Stimulated activated naive CD8-positive, alpha-beta T cell treated with anti-CD3 and anti-CD28 coated beads, Interleukin-15, amount 100 ng/mL, for 72 hours (primary cell): ENCODE measurements around the gene CTXN3.
"Not testable (repeated sequence)": the region's sequence is repeated elsewhere in the genome, so short reads cannot be mapped to it uniquely, and the experiment has no call there.

ENCODE experiments used
- ATAC-seq: fragments of 150-1000 bp; cut with Tn5 transposase; 2 replicates; pipeline ENCODE4 v1.10.0; 2021; ENCODE audit warnings: mild to moderate bottlenecking, moderate library complexity
- DNase-seq, 2 donors: peaks; one replicate each; pipeline ENCODE4 v3.0.0; 2021 to 2022
- H3K27ac Mint-ChIP-seq, 2 donors: one replicate each; pipeline ENCODE4 v1.8.0; 2022; ENCODE audit warnings: mild to moderate bottlenecking in 2 of 2, mixed read lengths in 2 of 2, moderate library complexity in 2 of 2
- H3K27me3 Mint-ChIP-seq: one replicate; pipeline ENCODE4 v1.8.0; 2022; ENCODE audit warnings: mixed read lengths
- H3K4me1 Mint-ChIP-seq: one replicate; pipeline ENCODE4 v1.8.0; 2022; ENCODE audit warnings: mild to moderate bottlenecking, mixed read lengths
- H3K4me3 Mint-ChIP-seq, 2 donors: one replicate each; pipeline ENCODE4 v1.8.0; 2022; ENCODE audit warnings: mild to moderate bottlenecking in 2 of 2, mixed read lengths in 2 of 2, moderate library complexity in 1 of 2
- H3K9me3 Mint-ChIP-seq, 2 donors: one replicate each; pipeline ENCODE4 v1.8.0; 2022; ENCODE audit warnings: mixed read lengths in 2 of 2

Gene CTXN3

DNA sequence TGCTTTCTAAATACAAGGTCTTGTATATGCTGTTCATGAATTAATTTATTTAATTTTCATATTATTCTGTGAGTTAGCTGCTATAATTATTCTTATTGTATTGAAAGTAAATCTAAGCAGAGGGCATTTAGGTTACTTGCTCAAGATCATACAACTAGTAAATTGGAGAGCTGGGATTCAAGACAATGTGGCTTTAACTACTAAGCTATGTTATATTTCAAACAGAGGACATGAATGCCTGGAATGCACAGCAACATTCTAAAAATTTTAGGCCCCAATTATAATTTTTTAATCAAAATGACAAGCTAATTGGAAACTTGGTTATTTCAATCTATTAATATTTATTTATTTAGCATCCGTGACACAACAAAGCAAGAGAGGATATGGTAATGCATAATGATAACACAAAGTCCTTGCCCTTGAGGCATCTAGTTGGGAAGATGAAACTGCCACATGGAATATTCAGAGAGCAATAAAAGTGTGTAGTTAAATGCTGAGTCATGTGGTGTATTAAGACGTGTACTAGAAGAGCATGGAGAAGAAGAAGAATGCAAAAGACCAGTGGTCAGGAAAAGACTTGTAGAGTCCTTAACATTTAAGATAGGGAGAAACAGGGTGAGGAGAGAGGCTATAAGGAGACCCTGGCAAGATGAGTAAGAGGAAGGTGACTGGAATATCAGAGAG is 24.4 kb downstream of the CTXN3 start:
- no peak for DNase-seq
- no peaks in the 10 kb centered on the region for H3K4me1 Mint-ChIP-seq

DNA sequence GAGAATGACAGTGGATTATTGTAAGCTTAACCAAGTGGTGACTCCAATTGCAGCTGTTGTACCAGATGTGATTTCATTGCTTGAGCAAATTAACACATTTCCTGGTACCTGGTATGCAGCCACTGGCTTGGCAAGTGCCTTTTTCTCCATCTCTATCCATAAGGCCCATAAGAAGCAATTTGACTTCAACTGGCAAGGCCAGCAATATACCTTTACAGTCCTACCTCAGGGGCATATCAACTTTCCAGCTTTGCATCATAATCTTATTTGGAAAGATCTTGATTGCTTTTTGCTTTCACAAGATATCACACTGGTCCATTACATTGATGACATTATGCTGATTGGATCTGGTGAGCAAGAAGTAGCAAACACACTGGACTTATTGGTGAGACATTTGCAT is 28.1 kb downstream of the CTXN3 start:
- not testable (repeated sequence) for ATAC-seq, DNase-seq, H3K4me1 Mint-ChIP-seq, H3K27ac Mint-ChIP-seq, H3K27me3 Mint-ChIP-seq, H3K9me3 Mint-ChIP-seq, H3K4me3 Mint-ChIP-seq

More for the DNA sequence above, 24.4 kb downstream of the CTXN3 start:
- no peaks in the 10 kb centered on the region for H3K27me3 Mint-ChIP-seq
- no peak overlapping the region for H3K27ac Mint-ChIP-seq
- ATAC-seq, result no peak
- no peak overlapping the region for H3K4me3 Mint-ChIP-seq
- H3K9me3 Mint-ChIP-seq, result peaks cover 4 to 9% of the 10 kb centered on the region in 2 donors

DNA sequence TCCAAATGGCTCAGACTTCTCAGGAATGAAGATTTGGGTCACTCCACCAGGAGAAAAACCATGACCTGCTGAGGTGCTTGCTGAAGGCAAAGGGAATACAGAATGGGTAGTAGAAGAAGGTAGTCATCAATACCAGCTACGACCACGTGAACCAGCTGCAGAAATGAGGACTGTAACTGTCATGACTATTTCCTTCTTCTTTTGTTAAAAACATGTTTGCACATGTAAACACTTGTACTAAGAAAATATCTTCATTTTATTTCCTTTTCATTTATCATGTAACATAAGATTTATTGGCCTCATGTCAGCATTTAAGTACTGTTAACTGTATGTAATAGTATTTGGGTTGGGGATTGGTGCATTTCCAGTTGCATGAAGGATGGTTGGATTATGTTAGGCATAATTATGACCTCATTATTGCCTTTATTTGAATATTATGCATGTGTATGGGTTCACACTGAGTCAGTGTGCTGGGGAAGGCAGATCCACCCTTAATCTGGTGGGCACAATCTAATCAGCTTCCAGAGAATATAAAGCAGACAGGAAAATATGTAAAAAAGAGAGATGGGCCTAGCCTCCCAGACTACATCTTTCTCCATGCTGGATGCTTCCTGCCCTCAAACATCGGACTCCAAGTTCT is 30.9 kb downstream of the CTXN3 start:
- H3K27ac Mint-ChIP-seq, H3K4me1 Mint-ChIP-seq, H3K27me3 Mint-ChIP-seq, ATAC-seq, DNase-seq, H3K4me3 Mint-ChIP-seq, H3K9me3 Mint-ChIP-seq: not testable (repeated sequence)

DNA sequence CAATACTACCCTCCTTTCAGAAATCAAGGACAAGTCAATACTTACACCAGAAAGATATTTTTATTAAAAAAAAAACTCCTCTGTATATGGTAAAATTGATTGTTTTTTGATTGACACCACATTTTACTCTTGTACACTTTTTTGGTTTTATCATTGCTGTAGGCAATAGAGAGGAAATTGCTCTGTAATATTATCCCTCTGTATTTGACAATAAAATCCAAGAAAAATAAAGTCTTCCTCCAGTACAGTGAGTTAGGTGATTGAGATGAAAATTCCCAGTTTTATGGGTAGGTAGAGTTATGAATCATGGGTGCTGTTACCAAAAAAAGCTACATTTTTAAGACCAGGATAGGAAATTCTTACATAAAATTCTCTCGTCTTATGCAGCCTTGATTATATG is 31.7 kb downstream of the CTXN3 start:
- ATAC-seq (no peak), DNase-seq (no peak)
- Mint-ChIP-seq H3K9me3 (peaks cover 3 to 4% of the 10 kb centered on the region in 2 donors), H3K4me1 (no peaks in the 10 kb centered on the region), H3K4me3 (no peak overlapping the region), H3K27me3 (no peaks in the 10 kb centered on the region), H3K27ac (no peak overlapping the region)

DNA sequence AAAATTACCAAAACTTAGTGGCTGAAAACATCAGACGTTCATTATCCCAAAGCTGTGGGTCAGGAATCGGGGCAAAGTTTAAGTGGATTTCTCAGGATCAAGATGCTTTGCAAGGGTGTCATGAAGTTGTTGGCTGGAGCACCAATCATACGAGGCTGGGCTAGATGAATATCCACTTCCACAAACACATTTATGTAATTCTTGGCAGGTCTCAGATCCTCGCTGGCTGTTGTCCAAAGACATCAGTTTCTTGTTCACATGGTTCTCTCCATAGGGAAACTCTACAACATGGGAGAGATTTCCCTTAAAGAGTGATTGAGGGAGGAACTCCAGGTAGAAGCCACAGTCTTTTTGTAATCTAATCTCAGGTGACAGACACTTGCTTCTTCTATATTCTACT is 34.1 kb downstream of the CTXN3 start:
- no peak overlapping the region for H3K27ac Mint-ChIP-seq
- no peaks in the 10 kb centered on the region for H3K27me3 Mint-ChIP-seq
- H3K4me3 Mint-ChIP-seq, result no peak overlapping the region
- no peaks in the 10 kb centered on the region for H3K9me3 Mint-ChIP-seq
- H3K4me1 Mint-ChIP-seq, result no peaks in the 10 kb centered on the region
- ATAC-seq, result no peak
- DNase-seq, result no peak

DNA sequence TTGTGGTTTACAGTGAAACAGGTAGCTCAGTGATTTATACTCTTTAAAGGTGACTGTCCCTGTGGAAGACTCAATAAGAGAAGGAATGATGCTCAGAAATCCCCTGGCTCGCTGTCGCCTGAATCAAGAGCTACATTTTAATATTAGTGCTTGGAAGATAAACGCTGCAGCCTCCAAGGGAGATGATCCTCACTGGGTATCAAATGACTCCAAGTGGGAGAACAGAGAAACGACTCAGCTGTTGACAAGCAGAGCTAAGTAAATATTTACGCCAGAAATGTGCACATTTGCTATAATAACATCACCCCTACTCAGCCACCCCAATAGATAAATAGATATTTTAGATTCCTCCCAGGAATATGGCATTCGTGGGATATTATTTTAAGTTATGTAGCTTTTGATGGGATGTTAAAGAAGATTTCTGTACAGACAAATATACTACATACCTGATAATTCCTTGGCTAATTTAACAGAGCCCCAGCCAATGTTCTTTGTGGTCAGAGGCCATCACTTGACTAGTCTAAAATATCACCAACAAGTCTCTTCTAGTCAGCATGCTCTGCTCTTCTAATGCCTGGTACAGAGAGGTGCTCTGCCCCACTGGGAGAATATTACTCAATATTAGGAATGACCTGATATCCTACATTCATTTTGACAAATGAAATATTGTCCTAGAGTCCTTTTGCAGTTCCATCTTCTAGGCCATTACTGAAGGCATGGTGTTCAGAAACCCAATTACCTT is 36.0 kb downstream of the CTXN3 start:
- Mint-ChIP-seq H3K4me1 (no peaks in the 10 kb centered on the region), H3K27ac (no peak overlapping the region), H3K4me3 (no peak overlapping the region), H3K9me3 (no peaks in the 10 kb centered on the region), H3K27me3 (no peaks in the 10 kb centered on the region)
- ATAC-seq, result no peak
- DNase-seq, result no peak

- DNase-seq, result no peak
- Mint-ChIP-seq H3K4me1 (no peaks in the 10 kb centered on the region), H3K27ac (no peak overlapping the region), H3K27me3 (no peaks in the 10 kb centered on the region), H3K9me3 (no peaks in the 10 kb centered on the region), H3K4me3 (no peak overlapping the region)
- no peak for ATAC-seq
Measured at GRCh38 chr5:127685662-127686061, 36.8 kb downstream of the CTXN3 start.

DNA sequence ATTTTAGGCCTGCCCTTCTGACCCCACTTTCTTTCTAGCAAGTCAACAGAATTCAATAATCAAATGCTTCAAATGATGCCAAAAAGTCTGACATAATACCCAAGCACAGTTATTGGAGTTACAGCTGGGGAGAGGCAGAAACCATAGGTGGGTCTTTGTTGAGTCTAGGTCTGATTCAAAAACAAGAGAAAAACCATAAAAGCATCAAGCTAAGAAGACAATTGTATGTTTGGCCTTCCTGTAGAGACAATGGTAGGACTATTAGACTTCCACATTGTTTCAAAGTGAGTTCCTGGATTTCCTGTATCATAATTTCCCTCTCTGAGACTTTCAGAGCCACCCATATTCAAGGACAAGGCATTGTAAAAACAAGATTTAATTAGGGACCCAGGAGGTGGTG is 37.5 kb downstream of the CTXN3 start:
- ATAC-seq (no peak), DNase-seq (no peak)
- no peaks in the 10 kb centered on the region for H3K9me3 Mint-ChIP-seq
- H3K4me3 Mint-ChIP-seq, result no peak overlapping the region
- no peaks in the 10 kb centered on the region for H3K4me1 Mint-ChIP-seq
- H3K27ac Mint-ChIP-seq, result no peak overlapping the region
- no peaks in the 10 kb centered on the region for H3K27me3 Mint-ChIP-seq

DNA sequence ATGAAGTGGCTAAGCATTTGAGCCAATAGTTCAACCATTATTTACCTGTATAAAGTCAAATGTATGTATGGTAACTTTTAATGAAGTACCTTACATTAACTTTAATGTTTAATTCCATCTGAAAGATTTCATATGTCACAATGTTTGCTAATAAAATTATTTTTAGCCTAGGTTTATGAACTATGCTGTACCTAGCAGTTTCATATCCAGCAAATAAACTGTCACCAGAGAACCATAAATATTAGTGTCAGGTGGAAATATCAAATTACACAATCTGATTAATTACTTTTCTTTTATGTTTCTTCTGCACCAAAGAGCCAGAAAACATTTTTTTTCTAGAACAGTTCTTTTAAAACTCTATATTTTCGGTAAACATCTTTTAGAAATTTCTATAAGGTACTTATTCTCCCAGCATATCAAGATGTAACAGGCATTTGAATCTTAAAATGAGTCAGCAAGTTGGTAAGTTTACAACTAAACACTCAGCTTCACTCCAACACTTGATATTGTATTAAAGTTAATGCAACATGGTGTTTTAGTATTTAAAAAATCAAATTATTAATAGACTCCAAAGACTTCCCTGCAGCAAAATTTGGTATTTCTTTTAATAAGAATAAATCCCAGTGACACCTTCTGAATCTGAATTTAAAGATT is 45.8 kb downstream of the CTXN3 start:
- H3K9me3 Mint-ChIP-seq, result no peaks in the 10 kb centered on the region
- DNase-seq (no peak), ATAC-seq (no peak)
- H3K27ac Mint-ChIP-seq, result no peak overlapping the region
- peaks cover 7% of the 10 kb centered on the region for H3K27me3 Mint-ChIP-seq
- H3K4me1 Mint-ChIP-seq, result no peaks in the 10 kb centered on the region
- H3K4me3 Mint-ChIP-seq, result no peak overlapping the region

- no peak overlapping the region for H3K4me3 Mint-ChIP-seq
- no peaks in the 10 kb centered on the region for H3K4me1 Mint-ChIP-seq
- no peak for DNase-seq
- no peak overlapping the region for H3K27ac Mint-ChIP-seq
- ATAC-seq, result no peak
- H3K27me3 Mint-ChIP-seq, result peaks cover 7% of the 10 kb centered on the region
- H3K9me3 Mint-ChIP-seq, result no peaks in the 10 kb centered on the region
Measured at GRCh38 chr5:127695346-127695745, 46.5 kb downstream of the CTXN3 start.

DNA sequence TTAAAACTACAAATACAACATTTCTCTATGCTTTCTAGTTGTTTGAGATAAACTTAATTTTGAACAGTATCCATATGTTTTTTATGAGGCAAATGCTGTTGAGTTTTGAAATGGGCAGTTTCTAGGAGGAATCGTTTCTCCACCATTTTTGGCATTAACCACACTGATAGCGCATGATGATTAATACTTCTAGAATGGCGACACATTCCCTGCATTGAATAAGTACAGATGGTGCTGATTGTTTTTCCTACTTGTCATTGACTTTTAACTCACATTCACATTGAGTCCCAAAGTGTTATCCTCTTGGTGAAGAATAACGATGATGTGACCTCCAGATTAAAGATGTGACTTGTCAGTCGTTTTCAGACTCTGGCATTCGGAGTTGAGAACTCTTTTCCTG is 47.8 kb downstream of the CTXN3 start:
- Mint-ChIP-seq H3K4me1 (no peaks in the 10 kb centered on the region), H3K27me3 (peaks cover 7% of the 10 kb centered on the region), H3K9me3 (no peaks in the 10 kb centered on the region), H3K4me3 (no peak overlapping the region), H3K27ac (no peak overlapping the region)
- ATAC-seq (no peak), DNase-seq (no peak)

DNA sequence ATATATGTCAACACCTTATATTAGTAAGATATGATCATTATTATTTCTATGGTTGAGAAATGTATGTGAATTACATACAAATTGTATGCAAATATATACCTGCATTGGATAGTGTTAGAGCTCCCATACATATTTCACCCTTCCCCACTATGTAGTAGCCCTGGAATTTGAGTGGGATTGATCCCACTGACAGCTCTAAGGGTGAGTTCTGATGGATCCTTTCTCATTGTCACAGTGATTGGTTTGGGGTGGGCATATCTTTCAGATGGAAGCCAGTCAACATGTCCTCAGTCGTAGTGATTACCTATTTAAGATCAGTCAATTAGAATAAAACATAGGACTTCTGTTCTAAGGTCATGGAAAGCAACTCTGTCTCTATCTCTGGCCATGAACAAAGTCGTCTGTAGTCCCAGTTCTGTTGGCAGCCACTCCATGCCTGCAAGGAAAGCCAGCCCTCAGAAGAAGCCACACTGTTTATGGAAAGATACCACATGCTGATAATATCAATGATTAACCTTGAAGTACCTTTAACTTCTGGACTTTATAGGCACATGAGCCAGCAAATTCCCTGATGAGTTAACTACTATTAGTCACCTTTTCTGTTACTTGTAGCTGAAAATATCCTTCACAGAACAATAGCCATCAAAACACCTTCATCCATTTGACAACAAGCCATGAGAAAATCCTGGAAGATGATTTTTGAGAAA is 49.2 kb downstream of the CTXN3 start:
- no peak for ATAC-seq
- Mint-ChIP-seq H3K4me1 (no peaks in the 10 kb centered on the region), H3K9me3 (no peaks in the 10 kb centered on the region), H3K4me3 (no peak overlapping the region), H3K27ac (no peak overlapping the region), H3K27me3 (peaks cover 7% of the 10 kb centered on the region)
- no peak for DNase-seq

DNA sequence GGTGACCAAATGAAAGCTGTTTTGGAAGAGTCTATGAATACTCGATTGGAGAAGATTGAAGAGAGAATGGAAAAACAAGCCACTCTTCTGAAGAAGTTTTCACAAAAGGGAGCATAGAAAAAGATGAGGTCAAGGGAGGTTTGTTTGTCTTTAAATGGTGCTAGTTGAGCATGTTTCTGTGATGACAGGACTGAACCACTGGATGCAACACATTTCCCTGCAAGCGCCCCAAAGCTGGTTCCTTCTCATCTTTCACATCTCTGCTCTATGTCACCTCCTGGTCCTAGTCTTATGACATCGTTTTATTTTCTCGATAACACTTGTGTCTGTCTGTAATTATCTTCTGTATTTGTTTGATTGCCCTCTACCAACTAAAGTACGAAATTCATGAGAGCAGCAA is 50.5 kb downstream of the CTXN3 start:
- no peak overlapping the region for H3K4me3 Mint-ChIP-seq
- H3K4me1 Mint-ChIP-seq, result no peaks in the 10 kb centered on the region
- H3K27ac Mint-ChIP-seq, result no peak overlapping the region
- ATAC-seq (no peak), DNase-seq (no peak)
- H3K27me3 Mint-ChIP-seq, result no peaks in the 10 kb centered on the region
- no peaks in the 10 kb centered on the region for H3K9me3 Mint-ChIP-seq

DNA sequence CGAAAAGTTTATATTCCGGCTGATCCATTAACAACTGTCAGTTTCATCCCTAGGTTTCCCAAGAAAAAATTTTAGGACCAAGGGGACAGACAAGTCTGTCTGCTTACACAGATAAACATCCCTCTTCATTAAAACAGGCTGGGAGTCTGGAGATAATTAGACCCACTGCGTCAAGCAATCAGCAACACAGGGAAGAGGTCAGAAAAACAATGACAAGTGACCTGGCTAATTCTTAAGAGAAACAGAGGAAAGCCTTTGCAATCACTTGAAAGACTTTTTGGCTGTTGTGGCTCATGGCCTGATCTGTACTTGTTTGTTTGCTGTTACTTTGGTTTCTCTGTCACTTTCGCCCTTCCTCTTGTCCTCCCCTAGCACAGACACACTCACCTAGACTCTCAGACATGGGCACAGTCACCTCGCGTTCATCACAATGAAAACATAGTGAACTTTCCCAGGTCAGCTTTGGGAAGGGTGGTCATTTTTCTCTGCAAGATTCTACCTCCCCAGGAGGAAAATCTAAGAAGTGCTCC is 51.4 kb downstream of the CTXN3 start:
- Mint-ChIP-seq H3K9me3 (no peaks in the 10 kb centered on the region), H3K4me1 (no peaks in the 10 kb centered on the region), H3K4me3 (no peak overlapping the region), H3K27ac (no peak overlapping the region), H3K27me3 (no peaks in the 10 kb centered on the region)
- ATAC-seq (no peak), DNase-seq (no peak)

- H3K27ac Mint-ChIP-seq, result no peak overlapping the region
- no peak for DNase-seq
- no peaks in the 10 kb centered on the region for H3K9me3 Mint-ChIP-seq
- no peak overlapping the region for H3K4me3 Mint-ChIP-seq
- H3K4me1 Mint-ChIP-seq, result no peaks in the 10 kb centered on the region
- H3K27me3 Mint-ChIP-seq, result no peaks in the 10 kb centered on the region
- no peak for ATAC-seq
Measured at GRCh38 chr5:127702434-127702833, 53.6 kb downstream of the CTXN3 start.
